Neuron (in vitro differentiated cells): ENCODE results near the gene FDXR.

Source experiments
- H2AFZ ChIP-seq: one replicate; pipeline ENCODE4 v1.6.1; 2013; ENCODE audit warnings: low read depth, mild to moderate bottlenecking, inconsistent platforms, low read length, moderate library complexity
- H3K27me3 ChIP-seq: one replicate; pipeline ENCODE4 v1.6.1; 2013; ENCODE audit warnings: low read length; ENCODE audit not compliant: insufficient read depth
- H3K36me3 ChIP-seq: one replicate; pipeline ENCODE4 v1.6.1; 2013; ENCODE audit warnings: low read length; ENCODE audit not compliant: insufficient read depth
- H3K4me1 ChIP-seq: one replicate; pipeline ENCODE4 v1.6.1; 2013; ENCODE audit warnings: low read length; ENCODE audit not compliant: insufficient read depth
- H3K4me3 ChIP-seq: 2 replicates; pipeline ENCODE4 v1.5.1; 2013; ENCODE audit warnings: mild to moderate bottlenecking, low read length, moderate library complexity
- H3K9me3 ChIP-seq: one replicate; pipeline ENCODE4 v1.6.1; 2013; ENCODE audit warnings: low read length

FDXR gene

GRCh38 chr17:74822335-74822938 is 50.4 kb downstream of the FDXR start:
- peaks cover 14% of the 10 kb centered on the region for H3K36me3 ChIP-seq
- no peaks in the 10 kb centered on the region for H3K9me3 ChIP-seq
- H2AFZ ChIP-seq = no peak overlapping the region
- no peaks in the 10 kb centered on the region for H3K27me3 ChIP-seq
- peaks cover 5% of the 10 kb centered on the region for H3K4me1 ChIP-seq
- no peak overlapping the region for H3K4me3 ChIP-seq

GRCh38 chr17:74821655-74822334 is 51.0 kb downstream of the FDXR start:
- no peaks in the 10 kb centered on the region for H3K9me3 ChIP-seq
- H3K4me1 ChIP-seq = peaks cover 5% of the 10 kb centered on the region
- H3K36me3 ChIP-seq = peaks cover 14% of the 10 kb centered on the region
- H3K27me3 ChIP-seq = no peaks in the 10 kb centered on the region
- no peak overlapping the region for H3K4me3 ChIP-seq
- H2AFZ ChIP-seq = no peak overlapping the region

- H3K36me3 ChIP-seq = peaks cover 10% of the 10 kb centered on the region
- H2AFZ ChIP-seq = no peak overlapping the region
- peaks cover 5% of the 10 kb centered on the region for H3K4me1 ChIP-seq
- H3K9me3 ChIP-seq = no peaks in the 10 kb centered on the region
- H3K4me3 ChIP-seq = no peak overlapping the region
- H3K27me3 ChIP-seq = no peaks in the 10 kb centered on the region
Observed at GRCh38 chr17:74819801-74820436, 52.9 kb downstream of the FDXR start.

- Histone ChIP-seq H3K4me1 (peaks cover 5% of the 10 kb centered on the region), H3K4me3 (no peak overlapping the region), H3K36me3 (peaks cover 6% of the 10 kb centered on the region), H3K27me3 (no peaks in the 10 kb centered on the region), H2AFZ (no peak overlapping the region), H3K9me3 (no peaks in the 10 kb centered on the region)
Observed at GRCh38 chr17:74818291-74818938, 54.4 kb downstream of the FDXR start.

GRCh38 chr17:74816905-74817620 is 55.7 kb downstream of the FDXR start:
- Histone ChIP-seq H3K4me3 (no peak overlapping the region), H3K9me3 (no peaks in the 10 kb centered on the region), H3K4me1 (peaks cover 5% of the 10 kb centered on the region), H3K27me3 (no peaks in the 10 kb centered on the region), H3K36me3 (peaks cover 6% of the 10 kb centered on the region), H2AFZ (no peak overlapping the region)

GRCh38 chr17:74815550-74816370 is 57.0 kb downstream of the FDXR start:
- H3K27me3 ChIP-seq = no peaks in the 10 kb centered on the region
- peaks cover 6% of the 10 kb centered on the region for H3K36me3 ChIP-seq
- H2AFZ ChIP-seq = no peak overlapping the region
- no peaks in the 10 kb centered on the region for H3K9me3 ChIP-seq
- no peaks in the 10 kb centered on the region for H3K4me1 ChIP-seq
- H3K4me3 ChIP-seq = no peak overlapping the region

- Histone ChIP-seq H3K36me3 (peaks cover 9% of the 10 kb centered on the region), H3K4me1 (no peaks in the 10 kb centered on the region), H3K27me3 (no peaks in the 10 kb centered on the region), H3K9me3 (no peaks in the 10 kb centered on the region), H2AFZ (no peak overlapping the region), H3K4me3 (no peak overlapping the region)
Observed at GRCh38 chr17:74815067-74815466, 57.7 kb downstream of the FDXR start.

- H3K9me3 ChIP-seq = no peaks in the 10 kb centered on the region
- H3K4me3 ChIP-seq = no peak overlapping the region
- H2AFZ ChIP-seq = no peak overlapping the region
- H3K36me3 ChIP-seq = peaks cover 6% of the 10 kb centered on the region
- no peaks in the 10 kb centered on the region for H3K4me1 ChIP-seq
- H3K27me3 ChIP-seq = no peaks in the 10 kb centered on the region
Observed at GRCh38 chr17:74814453-74814852, 58.3 kb downstream of the FDXR start.
